Erythroblast (primary cell): ENCODE data around the gene SLC38A5.

Experiments
- GATA1 ChIP-seq: IDR thresholded peaks from 2 replicates; pipeline ENCODE4 v1.6.1; 2011; ENCODE audit warnings: low read depth, mild to moderate bottlenecking, control low read depth, low read length, moderate library complexity
- POLR2A ChIP-seq: IDR thresholded peaks from 2 replicates; pipeline ENCODE4 v1.6.1; 2011; ENCODE audit warnings: mild to moderate bottlenecking, low read length

DNA sequence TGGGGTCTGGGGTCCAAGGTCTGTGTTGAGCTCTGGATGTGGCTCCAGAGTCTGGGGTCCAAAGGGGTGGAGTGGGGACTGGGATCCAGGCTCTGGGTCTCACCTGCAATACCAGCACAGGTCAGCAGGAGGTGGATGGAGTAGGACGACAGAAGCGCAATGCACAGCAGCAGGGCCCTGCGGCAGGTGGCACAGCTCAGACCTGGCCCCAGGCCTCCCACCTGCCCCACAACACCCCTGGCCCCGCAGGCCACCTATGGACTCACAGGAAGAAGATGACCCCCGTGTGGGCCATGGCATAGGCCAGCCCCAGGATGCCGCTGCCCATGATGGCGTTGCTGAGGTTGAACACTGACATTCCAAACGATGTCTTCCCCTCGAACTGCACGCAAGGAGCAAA lies 3.4 kb downstream of the SLC38A5 start:
- no peak for TF ChIP-seq POLR2A
- TF ChIP-seq GATA1, result no peak
